ENCODE results near the gene CAPZB. TPM values are rescaled to one million over a fixed set of nuclear protein-coding genes. Genes with fewer than 3 reads are reported as not detected.

Gene CAPZB
- total RNA-seq, 1 experiment from 2014 or later, result 348 TPM

DNA sequence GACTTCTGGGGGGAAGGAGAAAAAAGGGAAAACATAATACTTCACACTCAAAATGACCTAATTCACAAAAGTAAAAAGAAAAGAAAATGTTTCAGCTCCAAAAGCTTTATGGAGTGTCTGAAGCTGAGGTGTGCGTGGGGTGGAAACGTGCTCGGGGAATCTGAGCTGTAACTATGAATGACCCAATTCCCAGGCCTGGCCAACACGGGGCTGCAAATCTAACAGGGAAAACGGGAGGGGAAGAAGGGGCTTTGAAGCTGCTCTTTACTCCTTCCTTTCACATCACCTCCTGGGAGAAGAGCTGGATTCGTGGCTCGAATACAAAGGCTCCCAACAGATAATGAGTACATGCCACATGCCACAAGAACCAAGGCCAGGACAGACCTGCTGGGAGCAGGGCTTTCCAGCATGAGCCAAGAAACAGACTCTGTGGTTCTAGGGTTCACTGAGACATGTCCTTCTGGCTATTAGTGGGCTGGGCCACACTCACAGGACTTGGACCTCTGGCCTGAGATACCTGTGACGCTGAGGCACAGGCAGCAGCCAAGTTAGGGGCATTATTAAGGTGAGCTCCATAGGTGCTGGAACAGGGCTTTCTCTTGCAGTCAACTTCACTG, 121.7 kb downstream of the CAPZB start:
- Histone ChIP-seq H2BK15ac (ENCODE audit: low read depth, low read length) (no peak overlapping the region), H3K23ac (ENCODE audit: insufficient read length, low read depth, low read length) (no peak overlapping the region), H3K23me2 (ENCODE audit: insufficient read length, low read depth, low read length, poor library complexity, severe bottlenecking) (no peaks in the 10 kb centered on the region), H3K9me3 (ENCODE audit: control insufficient read depth, low read depth, low read length) (no peaks in the 10 kb centered on the region), H2AK5ac (ENCODE audit: insufficient read length, low read length) (no peak overlapping the region), H4K91ac (ENCODE audit: insufficient read length, low read depth, low read length) (no peak overlapping the region), H3K79me1 (ENCODE audit: insufficient read depth, low read depth, low read length, poor library complexity, severe bottlenecking) (peaks cover 5% of the 10 kb centered on the region), H4K20me1 (ENCODE audit: control insufficient read depth, insufficient read depth, insufficient read length) (no peaks in the 10 kb centered on the region), H2BK120ac (ENCODE audit: low read depth, low read length, poor library complexity, severe bottlenecking) (no peak overlapping the region), H3K27ac (ENCODE audit: insufficient read length, low read depth, low read length) (no peak overlapping the region), H2BK12ac (ENCODE audit: insufficient read length, low read depth, low read length) (no peak overlapping the region), H3K4ac (ENCODE audit: low read depth, low read length) (no peak overlapping the region), H3K18ac (ENCODE audit: insufficient read length, low read depth, low read length) (no peak overlapping the region), H2BK5ac (ENCODE audit: insufficient read length, low read length) (no peak overlapping the region), H3K4me2 (ENCODE audit: insufficient read depth, insufficient read length, low read length) (no peak overlapping the region), H2AFZ (ENCODE audit: low read length) (no peak overlapping the region), H3T11ph (ENCODE audit: low read length) (no peak overlapping the region), H3K79me2 (ENCODE audit: insufficient read depth, low read length) (peaks cover 5% of the 10 kb centered on the region; the same call in 1 of the 2 replicates), H3K56ac (ENCODE audit: insufficient read length, low read depth, low read length) (no peak overlapping the region), H3K9ac (ENCODE audit: extremely low read depth, insufficient read length, low read length) (no peak overlapping the region), H3K27me3 (ENCODE audit: insufficient read depth, low read length) (no peaks in the 10 kb centered on the region), H3K14ac (ENCODE audit: insufficient read depth, low read length) (no peak overlapping the region), H3K4me1 (ENCODE audit: insufficient read depth, low read length) (no peaks in the 10 kb centered on the region), H4K8ac (replicated peaks; ENCODE audit: insufficient read length, low read depth, low read length) (no peak overlapping the region), H2BK20ac (ENCODE audit: low read depth, low read length, poor library complexity, severe bottlenecking) (no peak overlapping the region), H4K5ac (ENCODE audit: insufficient read length, low read depth, low read length) (no peak overlapping the region)
- H3K27ac Mint-ChIP-seq, result peak overlapping the region in 2 of 3 experiments; percentile 61 to 66; a peak in 4 of 7 replicates
- H3K9me3 Mint-ChIP-seq, result no peaks in the 10 kb centered on the region
- peaks cover 25 to 26% of the 10 kb centered on the region in 2 experiments for H3K4me1 Mint-ChIP-seq
- TF ChIP-seq, protein P1, sequence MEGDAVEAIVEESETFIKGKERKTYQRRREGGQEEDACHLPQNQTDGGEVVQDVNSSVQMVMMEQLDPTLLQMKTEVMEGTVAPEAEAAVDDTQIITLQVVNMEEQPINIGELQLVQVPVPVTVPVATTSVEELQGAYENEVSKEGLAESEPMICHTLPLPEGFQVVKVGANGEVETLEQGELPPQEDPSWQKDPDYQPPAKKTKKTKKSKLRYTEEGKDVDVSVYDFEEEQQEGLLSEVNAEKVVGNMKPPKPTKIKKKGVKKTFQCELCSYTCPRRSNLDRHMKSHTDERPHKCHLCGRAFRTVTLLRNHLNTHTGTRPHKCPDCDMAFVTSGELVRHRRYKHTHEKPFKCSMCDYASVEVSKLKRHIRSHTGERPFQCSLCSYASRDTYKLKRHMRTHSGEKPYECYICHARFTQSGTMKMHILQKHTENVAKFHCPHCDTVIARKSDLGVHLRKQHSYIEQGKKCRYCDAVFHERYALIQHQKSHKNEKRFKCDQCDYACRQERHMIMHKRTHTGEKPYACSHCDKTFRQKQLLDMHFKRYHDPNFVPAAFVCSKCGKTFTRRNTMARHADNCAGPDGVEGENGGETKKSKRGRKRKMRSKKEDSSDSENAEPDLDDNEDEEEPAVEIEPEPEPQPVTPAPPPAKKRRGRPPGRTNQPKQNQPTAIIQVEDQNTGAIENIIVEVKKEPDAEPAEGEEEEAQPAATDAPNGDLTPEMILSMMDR (conservative IDR thresholded peaks at IDR 0.05), result no peak
- no peak for DNase-seq
- peaks cover 2 to 10% (median 10%) of the 10 kb centered on the region in 3 experiments; a peak in 5 of 7 replicates for H3K36me3 Mint-ChIP-seq (ENCODE audit: insufficient read depth in 1 of 3, low read depth in 3 of 3)
- WGBS (ENCODE audit: extremely low coverage, insufficient read length, low lambda C conversion rate), result no CpG with 5 or more reads among the region's 8 CpGs
- H3K4me3 Mint-ChIP-seq, result no peak overlapping the region
- H3K27me3 Mint-ChIP-seq (ENCODE audit: low read depth), result peaks cover 1% of the 10 kb centered on the region; the same call in 1 of the 2 replicates

Measured in H9 (cell line).